GM21529 (cell line): ENCODE results near the gene MINDY2.
"Not testable (repeated sequence)": the region's sequence is repeated elsewhere in the genome, so short reads cannot be mapped to it uniquely, and the experiment has no call there.

ENCODE experiments used
- ATAC-seq: cut with Tn5 transposase; IDR thresholded peaks from one replicate; pipeline ENCODE4 v1.9.1; 2021; ENCODE audit not compliant: unreplicated experiment

MINDY2 gene

DNA sequence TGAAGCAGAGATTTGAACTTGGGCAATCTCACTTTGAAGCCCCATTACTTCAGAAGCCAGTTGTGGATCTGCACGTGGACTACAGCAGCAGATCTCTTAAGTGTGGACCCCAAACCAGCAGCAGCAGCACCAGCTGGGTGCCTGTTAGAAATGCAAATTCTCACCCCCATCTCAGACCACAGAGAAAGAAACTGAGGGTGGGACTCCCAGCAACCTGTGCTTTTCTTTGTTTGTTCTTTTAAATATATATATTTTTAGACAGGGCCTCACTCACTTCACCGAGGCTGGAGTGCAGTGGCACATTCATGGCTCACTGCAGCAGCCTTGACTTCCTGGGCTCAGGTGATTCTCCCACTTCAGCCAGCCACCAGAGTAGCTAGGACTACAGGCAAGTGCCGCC, 109.2 kb downstream of the MINDY2 start:
- ATAC-seq: peak; percentile 65

- no peak for ATAC-seq
Observed at GRCh38 chr15:58882243-58882642, 111.1 kb downstream of the MINDY2 start.

DNA sequence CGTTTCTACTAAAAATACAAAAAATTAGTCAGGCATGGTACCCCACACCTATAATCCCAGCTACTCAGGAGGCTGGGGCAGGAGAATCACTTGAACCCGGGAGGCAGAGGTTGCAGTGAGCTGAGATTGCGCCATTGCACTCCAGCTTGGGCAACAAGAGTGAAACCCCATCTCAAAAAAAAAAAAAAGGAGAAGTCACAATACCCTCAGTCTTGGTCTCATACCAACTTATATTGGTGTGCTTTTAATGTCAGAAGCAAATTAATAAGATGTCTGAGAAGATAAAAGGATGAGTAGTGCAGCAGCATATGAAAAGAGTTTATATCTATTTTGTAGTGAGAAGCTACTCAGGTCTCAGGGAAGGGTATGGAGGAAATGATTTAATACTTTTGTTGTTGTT, 112.8 kb downstream of the MINDY2 start:
- not testable (repeated sequence) for ATAC-seq

GRCh38 chr15:58886921-58887320, 115.8 kb downstream of the MINDY2 start:
- no peak for ATAC-seq

GRCh38 chr15:58889363-58889762, 118.3 kb downstream of the MINDY2 start:
- no peak for ATAC-seq

DNA sequence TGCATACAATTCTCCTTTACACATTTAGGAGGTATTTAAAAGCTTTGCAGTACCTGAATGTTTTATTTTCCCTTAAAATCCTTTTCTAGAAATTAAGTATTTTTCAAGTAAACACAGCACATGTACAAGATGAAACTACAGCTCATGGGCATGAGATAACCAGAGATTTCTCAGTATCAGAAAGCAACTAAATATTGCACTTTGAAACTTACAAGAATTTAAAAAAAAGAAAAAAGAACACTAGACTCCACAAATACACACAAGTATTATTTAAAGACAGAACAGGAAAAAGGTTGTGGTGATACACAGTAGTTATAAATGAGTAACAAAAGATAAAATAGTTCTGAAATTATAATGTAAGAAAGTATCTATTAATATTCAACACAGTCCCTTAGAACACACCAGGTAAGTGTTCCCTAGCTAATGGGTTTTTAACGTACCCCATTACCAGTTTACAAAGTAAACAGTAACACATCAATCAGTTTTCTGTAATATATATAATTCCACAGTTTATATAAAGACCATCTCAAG, 127.1 kb downstream of the MINDY2 start:
- no peak for ATAC-seq

- no peak for ATAC-seq
Observed at GRCh38 chr15:58900631-58901030, 129.5 kb downstream of the MINDY2 start.

DNA sequence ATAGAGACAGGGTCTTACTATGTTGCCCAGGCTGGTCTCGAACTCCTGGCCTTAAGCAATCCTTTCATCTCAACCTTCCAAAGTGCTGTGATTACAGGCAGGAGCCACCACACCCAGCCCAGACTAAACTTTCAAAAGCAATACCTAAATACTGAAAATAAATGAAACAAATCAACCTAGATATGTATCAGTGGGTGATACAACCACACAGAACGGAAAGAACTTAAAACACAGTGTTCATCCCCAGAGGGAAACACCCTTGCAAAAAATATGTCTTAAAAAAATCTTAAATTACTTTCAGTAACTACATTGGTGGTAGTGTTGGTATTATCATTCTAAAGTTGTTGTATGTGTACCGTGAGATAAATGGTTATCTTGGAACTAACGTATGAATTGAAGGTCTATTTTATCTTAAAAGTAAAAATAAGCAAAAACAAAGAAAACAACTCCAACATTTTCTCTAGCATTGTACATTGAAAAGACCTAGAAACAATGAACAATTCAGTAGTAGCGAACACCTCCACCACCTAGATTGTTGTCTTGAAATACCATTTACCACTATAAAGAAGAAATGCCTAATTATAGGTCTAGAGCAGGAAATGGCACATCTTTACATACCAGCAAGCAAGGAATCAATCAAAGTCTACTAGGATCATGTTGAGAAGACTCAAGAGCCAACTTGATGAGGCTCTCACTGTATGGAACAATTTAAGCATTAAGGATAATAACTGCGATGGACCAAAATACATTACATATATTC, 137.6 kb downstream of the MINDY2 start:
- no peak for ATAC-seq

DNA sequence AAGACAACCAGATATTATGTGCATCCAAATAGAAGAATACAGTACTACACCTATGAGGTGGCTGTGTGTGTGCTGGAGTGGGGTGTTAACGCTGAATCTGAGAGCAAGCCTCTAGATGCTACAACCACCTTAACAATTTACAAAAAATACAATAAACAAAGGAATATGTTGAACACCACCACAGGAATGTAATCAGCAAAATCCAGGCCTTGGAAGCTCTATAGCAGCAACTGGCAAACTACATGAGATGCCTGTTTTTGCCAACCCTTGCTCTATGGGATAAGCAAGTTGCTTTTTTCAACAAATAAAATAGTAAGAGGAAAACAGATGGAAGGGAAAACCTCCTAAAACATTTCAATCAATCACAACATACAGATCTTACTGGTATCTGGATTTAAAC, 138.5 kb downstream of the MINDY2 start:
- no peak for ATAC-seq

- ATAC-seq: no peak
Observed at GRCh38 chr15:58910456-58910855, 139.4 kb downstream of the MINDY2 start.
